ENCODE measurements around the gene RPL13. TPM values are rescaled to one million over a fixed set of nuclear protein-coding genes. Genes with fewer than 3 reads are reported as not detected.

Gene RPL13
- total and polyA plus RNA-seq, 2 of the 4 experiments (the other 2 are of a cell fraction) = 2,098 to 3,527 TPM

GRCh38 chr16:89574681-89575246 is 14.3 kb downstream of the RPL13 start:
- TF ChIP-seq SMC3 (IDR thresholded peaks at IDR 0.05; ENCODE audit: low read depth, low read length) = peak; percentile 84
- TF ChIP-seq FOS (IDR thresholded peaks at IDR 0.05; ENCODE audit: low read depth, low read length) = no peak
- no peak for TF ChIP-seq MAFK (IDR thresholded peaks at IDR 0.05; ENCODE audit: low read depth, low read length)
- TF ChIP-seq USF2 (IDR thresholded peaks at IDR 0.05; ENCODE audit: low read depth, low read length) = no peak
- 0 out of 2 replicates have a peak, but pooled peaks have one; percentile 3 for TF ChIP-seq MXI1 (IDR thresholded peaks at IDR 0.05; ENCODE audit: borderline replicate concordance, low read depth, low read length)
- peak; percentile 96 for TF ChIP-seq CTCF (conservative IDR thresholded peaks at IDR 0.05; ENCODE audit: low read depth, low read length)
- no peak for TF ChIP-seq RFX5 (IDR thresholded peaks at IDR 0.05; ENCODE audit: low read depth, low read length)
- TF ChIP-seq MAZ (IDR thresholded peaks at IDR 0.05; ENCODE audit: borderline replicate concordance, low read depth, low read length) = no peak; the same call in 1 of the 2 replicates
- no peak for TF ChIP-seq CEBPB (IDR thresholded peaks at IDR 0.05; ENCODE audit: low read depth, low read length)
- TF ChIP-seq POLR2A (IDR thresholded peaks at IDR 0.05; ENCODE audit: low read depth, low read length) = 0 out of 2 replicates have a peak, but pooled peaks have one; percentile 15
- TF ChIP-seq RAD21 (IDR thresholded peaks at IDR 0.05; ENCODE audit: low read length) = peak; percentile 94
- TF ChIP-seq RCOR1 (IDR thresholded peaks at IDR 0.05; ENCODE audit: insufficient replicate concordance, low read length) = no peak
- TF ChIP-seq BHLHE40 (IDR thresholded peaks at IDR 0.05; ENCODE audit: low read depth, low read length) = no peak
- ATAC-seq (ENCODE audit: low read depth) = peak; percentile 88
- Histone ChIP-seq H3K56ac (ENCODE audit: extremely low read depth, insufficient read depth, low read length) (no peak overlapping the region; the same call in 1 of the 2 replicates), H3K23ac (ENCODE audit: low read depth, low read length) (no peak overlapping the region), H3K9ac (ENCODE audit: low read depth, low read length) (peak overlapping the region; percentile 24; the same call in 1 of the 2 replicates), H2BK5ac (ENCODE audit: low read depth, low read length, poor library complexity, severe bottlenecking) (peak overlapping the region; percentile 3), H3K18ac (ENCODE audit: low read depth, low read length) (no peak overlapping the region), H4K5ac (ENCODE audit: low read depth, low read length) (peak overlapping the region; percentile 90), H3K79me1 (ENCODE audit: low read depth in 1 of 2, low read length in 2 of 2) (no peaks in the 10 kb centered on the region; a peak in 1 of 4 replicates), H3K4me1 (ENCODE audit: control insufficient read depth, insufficient read depth, low read length) (peaks cover 15% of the 10 kb centered on the region), H3K4me3 (ENCODE audit: insufficient read depth, low read depth, low read length) (peak overlapping the region; percentile 28; the same call in 1 of the 2 replicates), H2BK20ac (ENCODE audit: low read depth, low read length) (peak overlapping the region; percentile 34; the same call in 1 of the 2 replicates), H2AK5ac (ENCODE audit: low read depth, low read length) (0 out of 2 replicates have a peak overlapping the region, but pooled peaks have one; percentile 15), H3K9me3 (ENCODE audit: control insufficient read depth, insufficient read depth, low read length) (no peaks in the 10 kb centered on the region), H3K27ac (ENCODE audit: insufficient read depth, low read length) (no peak overlapping the region; the same call in 1 of the 2 replicates), H4K8ac (ENCODE audit: low read depth in 2 of 2, low read length in 2 of 2) (peak overlapping the region; percentile 16 to 82; a peak in 2 of 4 replicates), H2AK9ac (replicated peaks; ENCODE audit: low read depth, low read length, poor library complexity) (peak overlapping the region; percentile 91), H3K27me3 (ENCODE audit: control insufficient read depth, insufficient read depth, low read length) (peaks cover 4% of the 10 kb centered on the region; the same call in 1 of the 2 replicates), H2BK15ac (ENCODE audit: low read depth, low read length) (no peak overlapping the region), H2BK120ac (ENCODE audit: low read depth, low read length) (peak overlapping the region; percentile 84; the same call in 1 of the 2 replicates), H3K9me1 (ENCODE audit: insufficient read depth, low read length) (peaks cover 5% of the 10 kb centered on the region; the same call in 1 of the 2 replicates), H3K14ac (replicated peaks; ENCODE audit: low read depth, low read length) (no peak overlapping the region; the same call in 1 of the 2 replicates), H4K91ac (ENCODE audit: insufficient read depth, low read depth, low read length) (peak overlapping the region; percentile 79), H4K20me1 (ENCODE audit: insufficient read depth, low read length) (no peaks in the 10 kb centered on the region), H3K4ac (ENCODE audit: low read depth, low read length) (peak overlapping the region; percentile 84), H3K36me3 (ENCODE audit: control insufficient read depth, insufficient read depth, low read length) (peaks cover 3% of the 10 kb centered on the region; the same call in 1 of the 2 replicates), H3K4me2 (ENCODE audit: low read depth, low read length) (peak overlapping the region; percentile 82), H2AFZ (replicated peaks; ENCODE audit: low read length, poor library complexity) (peak overlapping the region; percentile 93)
- peak; percentile 61 for DNase-seq
- in situ Hi-C loops (cut with MboI; ENCODE audit: low sequenced_read_pairs) (loop anchor here (5.0 kb wide), 1 partner anchor 68 kb away; no protein-coding TSS in a partner anchor), dilution Hi-C loops (cut with HindIII; ENCODE audit: low sequenced_read_pairs, unreplicated experiment) (no loop called here), intact Hi-C loops (cut with micrococcal nuclease) (loop anchor here (1.0 kb wide), 2 partner anchors 67 to 93 kb away; no protein-coding TSS in a partner anchor)
- ChIA-PET CTCF (no interaction called here), POLR2A (ENCODE audit: unreplicated experiment) (interaction anchor here (0.5 kb wide), 1 partner anchor 89 kb away, joined by 3 read pairs; no protein-coding TSS in a partner anchor)
- BruUV-seq (replicated peaks) = no TSS peak
- 12% methylated on average over 29 of the region's 55 CpGs; no CpG with 5 or more reads in 1 of the 2 experiments for WGBS, 2 experiments (ENCODE audit: extremely low coverage in 2 of 2, insufficient read length in 1 of 2)

Measured in IMR-90 (cell line).